ENCODE measurements around the gene GMIP. TPM values are rescaled to one million over a fixed set of nuclear protein-coding genes. Genes with fewer than 3 reads are reported as not detected.
A peak's percentile ranks its signal among the peaks of the same experiment; 100 is the strongest.

The GMIP gene
- total RNA-seq, 4 donors from 2014 or later = 5.6 to 10.8 (median 8.2) TPM

- Histone ChIP-seq H3K36me3 (no peaks in the 10 kb centered on the region), H3K27me3 (no peaks in the 10 kb centered on the region), H3K9me3 (no peaks in the 10 kb centered on the region), H3K4me3 (peak overlapping the region; percentile 60 to 76), H3K4me1 (no peaks in the 10 kb centered on the region), H3K27ac (peak overlapping the region; percentile 53 to 55)
- no peak for TF ChIP-seq POLR2A (IDR thresholded peaks at IDR 0.05)
- TF ChIP-seq CTCF (IDR thresholded peaks at IDR 0.05) = no peak
- no peak for DNase-seq
- intact Hi-C loops (cut with DNase I; ENCODE audit: low total_unique reads) = loop anchor here (10.0 kb wide), 1 partner anchor 108 kb away; the partner anchor contains the start of gene CILP2
These were observed 825 bp downstream of the GMIP start for GRCh38 chr19:19642506-19643157.

GRCh38 chr19:19637523-19638251 is 5.8 kb downstream of the GMIP start:
- H3K36me3 ChIP-seq = no peaks in the 10 kb centered on the region
- no peak overlapping the region for H3K27ac ChIP-seq
- peak in 1 of 2 donors; percentile 14 for DNase-seq
- no peak for TF ChIP-seq POLR2A (IDR thresholded peaks at IDR 0.05)
- no peak for TF ChIP-seq CTCF (IDR thresholded peaks at IDR 0.05)
- H3K4me1 ChIP-seq = no peaks in the 10 kb centered on the region
- H3K4me3 ChIP-seq = no peak overlapping the region
- H3K27me3 ChIP-seq = no peaks in the 10 kb centered on the region
- intact Hi-C loops (cut with DNase I; ENCODE audit: low total_unique reads) = no loop called here
- H3K9me3 ChIP-seq = no peaks in the 10 kb centered on the region

- intact Hi-C loops (cut with DNase I; ENCODE audit: low total_unique reads) = no loop called here
- H3K27ac ChIP-seq = no peak overlapping the region
- no peaks in the 10 kb centered on the region for H3K36me3 ChIP-seq
- no peaks in the 10 kb centered on the region for H3K4me1 ChIP-seq
- TF ChIP-seq CTCF (IDR thresholded peaks at IDR 0.05) (no peak), POLR2A (IDR thresholded peaks at IDR 0.05) (no peak)
- DNase-seq = no peak
- no peaks in the 10 kb centered on the region for H3K27me3 ChIP-seq
- no peak overlapping the region for H3K4me3 ChIP-seq
- H3K9me3 ChIP-seq = no peaks in the 10 kb centered on the region
These were observed 6.3 kb downstream of the GMIP start for GRCh38 chr19:19637186-19637522.

- TF ChIP-seq POLR2A (IDR thresholded peaks at IDR 0.05) (no peak), CTCF (IDR thresholded peaks at IDR 0.05) (no peak)
- Histone ChIP-seq H3K4me1 (no peaks in the 10 kb centered on the region), H3K36me3 (no peaks in the 10 kb centered on the region), H3K27ac (no peak overlapping the region), H3K9me3 (no peaks in the 10 kb centered on the region), H3K27me3 (no peaks in the 10 kb centered on the region), H3K4me3 (no peak overlapping the region)
- intact Hi-C loops (cut with DNase I; ENCODE audit: low total_unique reads) = no loop called here
- DNase-seq = peak in 1 of 2 donors; percentile 11
These were observed 6.8 kb downstream of the GMIP start for GRCh38 chr19:19636573-19637185.

GRCh38 chr19:19635313-19635702 is 8.1 kb downstream of the GMIP start:
- no peaks in the 10 kb centered on the region for H3K9me3 ChIP-seq
- TF ChIP-seq CTCF (IDR thresholded peaks at IDR 0.05) = no peak
- no peak for TF ChIP-seq POLR2A (IDR thresholded peaks at IDR 0.05)
- H3K36me3 ChIP-seq = no peaks in the 10 kb centered on the region
- intact Hi-C loops (cut with DNase I; ENCODE audit: low total_unique reads) = no loop called here
- no peaks in the 10 kb centered on the region for H3K4me1 ChIP-seq
- no peaks in the 10 kb centered on the region for H3K27me3 ChIP-seq
- no peak for DNase-seq
- H3K27ac ChIP-seq = no peak overlapping the region
- no peak overlapping the region for H3K4me3 ChIP-seq

Data from uterus (tissue), 4 donors.